GM19395 (cell line): ENCODE data around the gene SNTA1.
"Not testable (repeated sequence)": the region's sequence is repeated elsewhere in the genome, so short reads cannot be mapped to it uniquely, and the experiment has no call there.

Experiments
- ATAC-seq: cut with Tn5 transposase; IDR thresholded peaks from one replicate; pipeline ENCODE4 v1.9.1; 2021; ENCODE audit warnings: mild to moderate bottlenecking, moderate library complexity; ENCODE audit not compliant: unreplicated experiment

Gene SNTA1

DNA sequence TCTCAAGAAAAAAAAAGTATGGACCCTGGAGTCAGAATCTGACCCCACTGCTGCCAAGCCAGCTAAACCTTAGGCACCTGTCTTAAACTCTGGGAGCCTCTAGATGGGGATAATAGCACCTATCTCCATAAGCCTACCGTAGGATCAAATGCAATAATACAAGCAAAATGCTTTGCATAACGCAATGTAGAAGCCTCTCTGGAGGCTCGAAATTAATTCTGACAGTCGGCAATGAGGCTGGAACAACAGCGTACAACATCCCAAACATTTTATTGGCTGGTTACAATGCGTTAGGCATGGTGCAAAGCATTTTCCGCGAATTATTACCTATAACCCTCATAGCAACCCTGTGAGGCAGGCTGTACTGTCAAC lies 42.8 kb downstream of the SNTA1 start:
- ATAC-seq, result peak; percentile 42

DNA sequence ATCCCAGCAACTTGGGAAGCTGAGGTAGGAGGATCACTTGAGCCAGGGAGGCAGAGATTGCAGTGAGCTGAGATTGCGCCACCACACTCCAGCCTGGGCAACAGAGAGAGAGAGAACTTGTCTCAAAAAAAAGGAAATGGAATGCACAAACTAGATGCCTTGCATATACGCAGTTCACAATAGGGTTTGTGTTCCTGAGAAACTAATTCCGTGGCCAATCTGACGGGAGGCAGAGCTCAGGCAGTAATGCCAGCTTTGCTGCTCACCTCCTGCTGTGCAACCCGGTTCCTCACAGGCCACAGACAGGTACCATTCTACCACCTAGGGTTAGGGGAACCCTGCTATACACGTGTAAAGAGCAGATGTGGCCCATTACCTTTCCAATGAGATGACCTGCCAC lies 43.6 kb downstream of the SNTA1 start:
- no peak for ATAC-seq

DNA sequence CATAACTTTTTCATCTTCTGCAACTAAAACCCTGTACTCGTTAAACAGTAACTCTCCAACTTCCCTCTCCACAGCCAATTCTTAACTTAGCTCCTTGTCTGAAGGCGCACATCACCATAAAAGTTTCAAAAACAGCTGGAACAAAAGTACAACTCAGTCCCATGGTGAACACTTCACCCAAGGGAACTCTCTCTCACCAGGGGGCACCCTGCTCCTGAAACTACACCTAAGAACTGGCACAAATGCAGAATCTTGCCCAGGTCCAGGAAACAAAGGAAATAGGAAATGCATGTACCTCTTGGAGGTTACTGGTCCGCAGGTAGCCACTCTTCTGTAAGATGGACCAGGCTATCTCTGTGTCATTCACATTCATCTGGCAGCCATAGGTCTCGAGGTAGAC lies 48.8 kb downstream of the SNTA1 start:
- ATAC-seq, result no peak

DNA sequence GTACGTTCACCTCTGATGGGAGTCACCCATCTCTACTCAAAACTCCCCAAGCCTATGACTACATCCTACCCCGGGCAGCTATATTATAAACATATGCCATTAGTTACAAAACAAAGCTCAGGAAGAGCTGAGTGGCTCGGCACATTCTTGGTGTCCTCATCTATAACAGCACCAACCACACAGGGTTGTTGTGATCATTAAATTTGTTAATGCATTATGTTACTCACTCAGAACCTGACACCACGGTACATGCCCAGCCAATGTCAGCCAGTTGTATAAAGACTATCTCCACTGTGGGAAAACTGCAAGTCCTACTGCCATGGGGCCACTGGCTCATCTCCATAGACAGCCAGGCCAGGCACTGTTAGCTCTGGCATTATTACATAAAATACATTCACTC lies 50.0 kb downstream of the SNTA1 start:
- no peak for ATAC-seq

DNA sequence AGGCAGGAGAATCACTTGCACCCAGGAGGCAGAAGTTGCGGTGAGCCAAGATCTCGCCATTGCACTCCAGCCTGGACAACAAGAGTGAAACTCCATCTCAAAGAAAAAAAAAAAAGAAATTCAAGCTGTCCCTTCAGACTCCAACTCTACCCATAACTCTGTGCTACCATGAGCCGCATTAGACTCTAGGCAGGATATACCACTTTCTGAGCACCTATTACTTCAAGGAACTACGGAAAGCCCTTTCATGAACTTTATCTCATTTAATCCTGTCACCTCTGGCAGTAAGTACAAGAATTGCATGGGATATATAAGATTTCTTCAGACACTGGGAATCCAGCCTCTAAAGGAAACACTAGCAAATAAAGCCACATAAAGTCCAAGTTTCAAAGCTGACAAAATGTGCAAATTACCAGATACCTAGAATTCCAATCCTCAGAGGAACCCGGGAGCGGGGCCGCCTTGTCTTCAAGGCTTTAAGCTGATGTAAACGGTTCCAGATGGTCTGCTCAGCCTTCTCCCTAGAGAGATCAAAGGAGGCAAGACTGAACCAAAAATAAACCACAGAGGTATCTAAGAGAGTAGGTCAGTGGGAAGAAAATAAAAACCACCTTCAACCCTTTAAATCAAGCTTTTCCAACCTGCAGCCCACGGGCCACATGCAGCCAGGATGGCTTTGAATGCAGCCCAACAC lies 51.7 kb downstream of the SNTA1 start:
- ATAC-seq, result no peak

DNA sequence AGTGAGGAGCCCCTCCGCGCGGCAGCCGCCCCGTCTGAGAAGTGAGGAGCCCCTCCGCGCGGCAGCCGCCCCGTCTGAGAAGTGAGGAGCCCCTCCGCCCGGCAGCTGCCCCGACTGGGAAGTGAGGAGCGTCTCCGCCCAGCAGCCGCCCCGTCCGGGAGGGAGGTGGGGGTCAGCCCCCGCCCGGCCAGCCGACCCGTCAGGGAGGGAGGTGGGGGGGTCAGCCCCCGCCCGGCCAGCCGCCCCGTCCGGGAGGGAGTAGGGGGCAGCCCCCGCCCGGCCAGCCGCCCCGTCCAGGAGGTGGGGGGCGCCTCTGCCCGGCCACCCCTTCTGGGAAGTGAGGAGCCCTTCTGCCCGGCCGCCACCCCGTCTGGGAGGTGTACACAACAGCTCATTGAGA lies 54.2 kb downstream of the SNTA1 start:
- ATAC-seq, result not testable (repeated sequence)

DNA sequence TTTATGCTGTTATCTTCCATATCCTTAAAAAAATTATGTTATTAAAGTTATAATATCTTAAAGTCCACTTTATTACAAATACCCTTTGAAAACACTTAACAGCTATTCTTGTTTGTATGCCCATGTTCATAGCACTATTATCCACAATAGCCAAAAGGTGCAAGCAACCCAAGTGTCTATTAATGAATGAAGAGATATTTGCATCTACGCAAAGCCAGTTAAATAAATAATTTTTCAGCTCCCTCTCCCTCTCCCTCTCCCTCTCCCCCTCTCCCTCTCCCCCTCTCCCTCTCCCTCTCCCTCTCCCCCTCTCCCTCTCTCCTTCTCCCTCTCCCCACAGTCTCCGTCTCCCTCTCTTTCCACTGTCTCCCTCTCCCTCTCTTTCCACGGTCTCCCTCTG lies 55.3 kb downstream of the SNTA1 start:
- ATAC-seq, result no peak

DNA sequence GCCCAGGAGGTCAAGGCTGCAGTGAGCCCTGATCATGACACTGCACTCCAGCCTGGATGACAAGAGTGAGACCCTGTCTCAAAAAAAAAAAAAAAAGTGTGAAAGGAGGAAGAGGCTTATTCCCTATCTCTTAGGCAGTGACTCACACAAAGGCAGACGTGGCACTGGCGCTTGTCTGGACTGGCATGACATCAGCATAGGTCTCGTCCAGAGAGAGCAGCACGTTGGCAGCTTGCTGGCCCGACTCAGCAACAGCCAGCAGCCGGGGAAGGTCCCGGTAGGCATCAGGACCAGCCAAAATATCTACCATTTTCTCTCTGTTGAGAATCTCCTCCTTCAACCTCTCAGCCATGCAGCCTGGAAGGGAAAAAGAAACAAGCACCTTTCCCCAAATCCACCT lies 56.4 kb downstream of the SNTA1 start:
- no peak for ATAC-seq

DNA sequence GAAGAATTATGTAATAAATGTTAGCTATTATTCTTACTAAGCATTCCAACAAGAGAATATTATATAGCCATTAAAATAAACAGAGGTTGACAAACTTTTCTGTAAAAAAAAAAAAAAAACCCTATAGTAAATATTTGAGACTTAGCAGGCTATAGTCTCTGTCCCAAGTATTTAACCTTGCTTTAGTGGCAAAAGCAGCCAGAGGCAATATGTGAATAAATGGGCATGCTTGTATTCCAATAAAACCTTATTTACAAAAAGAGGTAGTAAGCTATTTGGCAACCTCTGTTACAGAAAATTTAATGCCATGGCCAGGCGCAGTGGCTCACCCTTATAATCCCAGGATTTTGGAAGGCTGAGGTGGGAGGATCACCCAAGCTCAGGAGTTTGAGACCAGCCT lies 56.9 kb downstream of the SNTA1 start:
- no peak for ATAC-seq

DNA sequence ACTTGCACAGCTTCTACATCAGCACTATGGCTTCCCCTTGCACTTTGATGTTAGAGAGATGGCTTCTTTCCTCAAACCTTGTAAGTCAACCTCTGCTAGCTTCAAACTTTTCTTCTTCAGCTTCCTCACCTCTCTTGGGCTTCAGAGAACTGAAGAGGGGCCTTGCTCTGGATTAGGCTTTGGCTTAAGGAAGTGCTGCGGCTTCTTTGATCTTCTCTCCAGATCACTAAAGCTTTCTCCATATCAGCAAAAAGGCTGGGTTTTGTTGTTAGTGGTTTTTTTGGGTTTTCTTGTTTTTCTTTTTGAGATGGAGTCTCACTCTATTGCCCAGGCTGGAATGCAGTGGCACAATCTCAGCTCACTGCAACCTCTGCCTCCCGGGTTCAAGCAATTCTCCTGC lies 66.2 kb downstream of the SNTA1 start:
- no peak for ATAC-seq

DNA sequence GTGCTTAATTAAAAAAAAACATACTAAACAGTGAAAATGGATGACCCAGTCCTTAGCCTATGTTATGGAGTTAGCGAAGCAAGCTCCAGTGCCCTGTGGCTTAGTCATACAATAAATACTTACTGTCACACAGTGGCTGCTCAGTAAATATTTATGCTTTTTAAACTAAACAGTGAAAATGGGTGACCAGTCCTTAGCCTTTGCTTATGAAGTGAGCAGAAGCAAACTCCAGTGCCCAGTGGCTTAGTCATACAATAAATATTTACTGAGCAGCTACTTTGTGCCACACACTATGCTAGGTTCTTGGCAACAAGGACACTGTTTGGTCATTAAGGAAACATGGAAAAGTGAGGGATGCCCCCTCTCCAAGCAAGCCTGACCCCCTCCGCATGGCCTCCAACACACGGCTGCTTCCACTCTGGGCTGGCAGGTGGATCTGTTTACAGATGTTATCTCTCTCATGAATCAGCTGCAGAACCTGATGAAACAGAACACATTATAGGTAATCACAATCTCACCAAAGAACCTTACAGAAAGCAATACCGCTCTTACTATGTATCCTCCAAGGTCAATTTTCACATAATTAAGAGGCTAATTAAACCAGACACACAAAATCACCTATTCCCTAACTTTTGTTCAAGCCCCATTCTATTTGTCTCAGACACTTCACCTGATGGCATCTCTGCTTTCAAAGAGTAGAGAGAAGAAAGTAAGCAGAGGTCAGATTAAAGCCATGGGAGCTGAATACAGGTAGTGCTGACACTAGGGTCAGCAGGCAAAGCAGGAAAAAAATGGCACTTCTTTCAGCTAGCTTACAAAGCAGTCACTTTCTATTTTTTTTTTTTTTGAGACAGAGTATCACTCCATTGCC lies 69.6 kb downstream of the SNTA1 start:
- no peak for ATAC-seq

DNA sequence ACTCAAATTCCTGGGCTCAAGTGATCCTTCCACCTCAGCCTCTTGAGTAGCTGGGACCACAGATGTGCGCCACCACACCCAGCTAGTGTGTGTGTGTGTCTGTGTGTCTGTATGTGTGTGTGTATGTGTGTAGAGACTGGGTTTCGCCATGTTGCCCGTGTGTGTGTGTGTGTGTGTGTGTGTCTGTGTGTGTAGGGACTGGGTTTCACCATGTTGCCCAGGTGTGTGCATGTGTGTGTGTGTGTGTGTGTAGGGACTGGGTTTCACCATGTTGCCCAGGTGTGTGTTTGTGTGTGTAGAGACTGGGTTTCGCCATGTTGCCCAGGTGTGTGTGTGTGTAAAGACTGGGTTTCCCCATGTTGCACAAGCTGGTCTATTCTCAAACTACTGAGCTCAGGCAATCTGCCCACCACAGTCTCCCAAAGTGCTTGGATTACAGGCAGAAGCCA lies 70.5 kb downstream of the SNTA1 start:
- no peak for ATAC-seq

DNA sequence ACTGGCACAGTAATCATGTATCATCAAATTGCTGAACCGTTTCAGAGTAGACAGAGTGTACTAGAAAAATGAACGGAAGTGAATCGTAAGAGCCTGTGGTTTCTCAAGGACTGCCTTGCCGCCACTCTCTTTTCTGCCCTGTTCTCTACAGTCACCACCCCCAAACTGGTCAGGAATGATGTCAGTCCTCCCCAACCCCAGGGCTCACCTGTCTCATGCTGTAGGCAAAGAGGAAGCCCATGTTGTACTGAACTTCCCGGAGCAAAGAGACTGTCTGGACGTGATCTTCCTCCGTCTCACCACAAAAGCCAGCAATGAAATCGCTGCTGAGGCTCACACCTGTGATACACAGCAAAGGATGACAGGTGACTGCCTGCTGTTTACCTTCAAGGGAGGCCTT lies 73.3 kb downstream of the SNTA1 start:
- no peak for ATAC-seq

DNA sequence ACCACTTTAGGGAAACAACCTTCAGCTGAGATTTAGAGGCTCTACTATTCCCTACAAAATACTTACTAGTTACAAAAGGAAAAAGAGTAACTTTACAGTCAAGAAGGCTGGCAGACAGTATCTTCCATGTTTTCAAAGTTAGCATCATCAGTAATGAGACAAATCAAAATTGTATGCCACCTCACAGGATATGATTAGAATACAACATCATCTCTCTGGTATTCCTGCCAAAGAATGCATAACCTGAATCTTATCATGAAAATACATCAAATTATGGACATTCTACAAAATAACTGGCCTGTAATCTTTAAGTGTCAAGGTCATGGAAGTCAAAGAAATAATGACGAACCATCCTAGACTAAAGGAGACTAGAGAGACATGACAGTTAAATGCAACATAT lies 80.7 kb downstream of the SNTA1 start:
- ATAC-seq, result no peak

DNA sequence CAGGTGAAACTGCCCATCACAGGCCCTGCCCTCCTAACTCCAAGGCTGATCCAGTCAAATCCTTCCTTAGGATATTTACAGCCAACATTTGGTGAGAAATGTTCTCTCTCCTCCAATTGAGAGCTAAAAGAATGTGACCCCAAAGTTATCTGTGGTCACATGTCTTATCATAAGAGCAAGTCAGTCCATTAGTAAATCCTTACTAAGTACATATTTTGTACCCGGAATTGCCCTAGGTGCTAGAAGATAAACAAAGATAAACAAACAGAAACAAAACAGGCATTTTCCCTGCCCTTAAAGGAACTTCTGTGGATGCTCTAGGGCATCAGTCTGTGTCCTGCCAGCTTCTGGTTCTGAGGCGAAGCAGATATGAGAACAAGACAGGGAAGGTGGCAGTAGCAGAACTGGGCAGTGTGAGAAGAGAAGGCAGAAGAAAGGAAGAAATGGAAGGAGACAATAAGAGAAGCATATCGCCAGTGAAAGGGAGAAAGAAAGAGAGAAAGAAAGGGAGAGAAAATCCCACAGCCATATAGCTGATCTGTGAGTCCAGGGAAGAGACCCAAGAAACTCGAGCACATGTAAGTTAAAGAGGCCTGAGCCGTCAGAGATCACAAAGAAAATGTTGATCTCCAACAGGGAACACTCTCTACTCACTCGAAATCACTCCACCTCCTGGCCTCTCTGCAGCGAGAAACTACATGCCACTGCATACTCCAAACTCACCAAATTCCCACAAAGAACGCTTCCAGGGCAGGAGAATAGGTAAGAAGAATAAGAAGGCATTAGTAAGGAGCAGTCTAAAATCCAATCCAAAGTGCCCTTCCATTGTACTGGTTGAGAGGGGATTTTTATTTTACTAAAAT lies 83.9 kb downstream of the SNTA1 start:
- ATAC-seq, result no peak
